ENCODE measurements around the gene FBXL17.

DNA sequence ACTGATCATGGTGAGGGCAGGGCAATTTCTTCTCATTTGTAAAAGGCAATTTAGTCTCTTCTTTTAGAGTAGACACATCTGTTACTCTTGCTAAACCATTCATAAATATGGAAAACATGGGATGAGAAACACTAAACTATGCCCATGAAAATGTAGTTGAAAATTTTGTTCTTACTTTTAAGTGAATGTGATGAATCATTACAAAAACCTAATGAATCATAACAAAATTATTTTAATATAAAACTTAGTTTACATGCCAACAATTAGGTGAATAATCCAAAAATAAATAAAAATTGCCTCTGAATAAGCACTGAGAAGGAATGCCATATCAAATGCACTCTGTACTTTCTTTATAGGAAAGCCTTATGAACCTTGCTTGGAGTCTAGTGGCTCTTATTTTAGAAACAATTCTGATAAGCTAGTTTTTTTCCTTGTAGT, 413.5 kb downstream of the FBXL17 start:
- no peak for TF ChIP-seq EZH2 (IDR thresholded peaks at IDR 0.05; ENCODE audit: borderline replicate concordance, insufficient read depth, low read depth, low read length, poor library complexity, severe bottlenecking)
- TF ChIP-seq, protein P1, sequence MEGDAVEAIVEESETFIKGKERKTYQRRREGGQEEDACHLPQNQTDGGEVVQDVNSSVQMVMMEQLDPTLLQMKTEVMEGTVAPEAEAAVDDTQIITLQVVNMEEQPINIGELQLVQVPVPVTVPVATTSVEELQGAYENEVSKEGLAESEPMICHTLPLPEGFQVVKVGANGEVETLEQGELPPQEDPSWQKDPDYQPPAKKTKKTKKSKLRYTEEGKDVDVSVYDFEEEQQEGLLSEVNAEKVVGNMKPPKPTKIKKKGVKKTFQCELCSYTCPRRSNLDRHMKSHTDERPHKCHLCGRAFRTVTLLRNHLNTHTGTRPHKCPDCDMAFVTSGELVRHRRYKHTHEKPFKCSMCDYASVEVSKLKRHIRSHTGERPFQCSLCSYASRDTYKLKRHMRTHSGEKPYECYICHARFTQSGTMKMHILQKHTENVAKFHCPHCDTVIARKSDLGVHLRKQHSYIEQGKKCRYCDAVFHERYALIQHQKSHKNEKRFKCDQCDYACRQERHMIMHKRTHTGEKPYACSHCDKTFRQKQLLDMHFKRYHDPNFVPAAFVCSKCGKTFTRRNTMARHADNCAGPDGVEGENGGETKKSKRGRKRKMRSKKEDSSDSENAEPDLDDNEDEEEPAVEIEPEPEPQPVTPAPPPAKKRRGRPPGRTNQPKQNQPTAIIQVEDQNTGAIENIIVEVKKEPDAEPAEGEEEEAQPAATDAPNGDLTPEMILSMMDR (IDR thresholded peaks at IDR 0.05), result no peak
